Activated T-cell treated with anti-CD3 and anti-CD28 coated beads, Interleukin-2, amount 50 U/mL, for 24 hours (primary cell): ENCODE measurements around the gene SSBP2.
A peak's percentile ranks its signal among the peaks of the same experiment; 100 is the strongest.

Experiments
- DNase-seq: peaks from one replicate; pipeline ENCODE4 v3.0.0-alpha.2; 2020
- H3K27ac Mint-ChIP-seq: 2 replicates; pipeline ENCODE4 v1.8.0; 2020; ENCODE audit warnings: mild to moderate bottlenecking, mixed read lengths
- H3K27me3 Mint-ChIP-seq: 2 replicates; pipeline ENCODE4 v1.8.0; 2020; ENCODE audit warnings: mixed read lengths
- H3K36me3 Mint-ChIP-seq: 2 replicates; pipeline ENCODE4 v1.8.0; 2020; ENCODE audit warnings: low read depth, mixed read lengths
- H3K4me1 Mint-ChIP-seq: 2 replicates; pipeline ENCODE4 v1.8.0; 2020; ENCODE audit warnings: low read depth, mixed read lengths
- H3K4me3 Mint-ChIP-seq: 2 replicates; pipeline ENCODE4 v1.8.0; 2020; ENCODE audit warnings: mild to moderate bottlenecking, moderate library complexity, mixed read lengths
- H3K9me3 Mint-ChIP-seq: 2 replicates; pipeline ENCODE4 v1.8.0; 2020; ENCODE audit warnings: mixed read lengths

Gene SSBP2

GRCh38 chr5:81759632-81760005 lies 8.7 kb upstream of the SSBP2 start:
- no peak overlapping the region for H3K27ac Mint-ChIP-seq

GRCh38 chr5:81757404-81757803 lies 6.5 kb upstream of the SSBP2 start:
- Mint-ChIP-seq H3K36me3 (no peaks in the 10 kb centered on the region), H3K9me3 (no peaks in the 10 kb centered on the region), H3K27me3 (no peaks in the 10 kb centered on the region), H3K4me3 (no peak overlapping the region), H3K27ac (no peak overlapping the region), H3K4me1 (peaks cover 17% of the 10 kb centered on the region)
- DNase-seq = no peak

More at GRCh38 chr5:81759632-81760005, 8.7 kb upstream of the SSBP2 start:
- DNase-seq = no peak
- Mint-ChIP-seq H3K9me3 (no peaks in the 10 kb centered on the region), H3K4me3 (no peak overlapping the region), H3K4me1 (peaks cover 17% of the 10 kb centered on the region), H3K27me3 (no peaks in the 10 kb centered on the region), H3K36me3 (no peaks in the 10 kb centered on the region)

GRCh38 chr5:81756016-81756415 lies 5.1 kb upstream of the SSBP2 start:
- no peak for DNase-seq
- no peaks in the 10 kb centered on the region for H3K9me3 Mint-ChIP-seq
- no peak overlapping the region for H3K27ac Mint-ChIP-seq
- H3K4me3 Mint-ChIP-seq = no peak overlapping the region
- H3K36me3 Mint-ChIP-seq = no peaks in the 10 kb centered on the region
- H3K4me1 Mint-ChIP-seq = peaks cover 16% of the 10 kb centered on the region
- H3K27me3 Mint-ChIP-seq = no peaks in the 10 kb centered on the region

- Mint-ChIP-seq H3K4me3 (no peak overlapping the region), H3K27ac (no peak overlapping the region), H3K4me1 (peaks cover 10% of the 10 kb centered on the region), H3K27me3 (no peaks in the 10 kb centered on the region), H3K36me3 (peaks cover 3% of the 10 kb centered on the region), H3K9me3 (no peaks in the 10 kb centered on the region)
- no peak for DNase-seq
Observed at GRCh38 chr5:81755320-81755719, 4.4 kb upstream of the SSBP2 start.

GRCh38 chr5:81754621-81755020 lies 3.7 kb upstream of the SSBP2 start:
- H3K4me1 Mint-ChIP-seq = peaks cover 9% of the 10 kb centered on the region
- no peak overlapping the region for H3K4me3 Mint-ChIP-seq
- peaks cover 3% of the 10 kb centered on the region for H3K36me3 Mint-ChIP-seq
- H3K9me3 Mint-ChIP-seq = no peaks in the 10 kb centered on the region
- no peaks in the 10 kb centered on the region for H3K27me3 Mint-ChIP-seq
- no peak overlapping the region for H3K27ac Mint-ChIP-seq
- no peak for DNase-seq

- Mint-ChIP-seq H3K4me3 (no peak overlapping the region), H3K36me3 (peaks cover 3% of the 10 kb centered on the region), H3K4me1 (peaks cover 16% of the 10 kb centered on the region), H3K9me3 (no peaks in the 10 kb centered on the region), H3K27me3 (no peaks in the 10 kb centered on the region), H3K27ac (no peak overlapping the region)
- DNase-seq = no peak
Observed at GRCh38 chr5:81753429-81753828, 2.5 kb upstream of the SSBP2 start.

- peaks cover 22% of the 10 kb centered on the region for H3K4me1 Mint-ChIP-seq
- H3K27ac Mint-ChIP-seq = no peak overlapping the region
- DNase-seq = no peak
- H3K9me3 Mint-ChIP-seq = no peaks in the 10 kb centered on the region
- H3K27me3 Mint-ChIP-seq = no peaks in the 10 kb centered on the region
- H3K36me3 Mint-ChIP-seq = peaks cover 3% of the 10 kb centered on the region
- no peak overlapping the region for H3K4me3 Mint-ChIP-seq
Observed at GRCh38 chr5:81752644-81752963, 1.7 kb upstream of the SSBP2 start.

- Mint-ChIP-seq H3K4me3 (peak overlapping the region; percentile 87), H3K9me3 (no peaks in the 10 kb centered on the region), H3K4me1 (peaks cover 26% of the 10 kb centered on the region), H3K27ac (no peak overlapping the region), H3K27me3 (no peaks in the 10 kb centered on the region), H3K36me3 (peaks cover 3% of the 10 kb centered on the region)
- no peak for DNase-seq
Observed at GRCh38 chr5:81751836-81752643, 1.1 kb upstream of the SSBP2 start.

GRCh38 chr5:81750308-81751008 lies 439 bp downstream of the SSBP2 start:
- Mint-ChIP-seq H3K4me3 (peak overlapping the region; percentile 87), H3K27ac (peak overlapping the region; percentile 92), H3K9me3 (no peaks in the 10 kb centered on the region), H3K36me3 (peaks cover 3% of the 10 kb centered on the region), H3K27me3 (no peaks in the 10 kb centered on the region), H3K4me1 (peaks cover 35% of the 10 kb centered on the region)
- DNase-seq = no peak

- H3K4me3 Mint-ChIP-seq = peak overlapping the region; percentile 88
- H3K27ac Mint-ChIP-seq = peak overlapping the region; percentile 92
- H3K27me3 Mint-ChIP-seq = no peaks in the 10 kb centered on the region
- no peaks in the 10 kb centered on the region for H3K9me3 Mint-ChIP-seq
- DNase-seq = peak; percentile 73
- H3K36me3 Mint-ChIP-seq = peaks cover 3% of the 10 kb centered on the region
- peaks cover 35% of the 10 kb centered on the region for H3K4me1 Mint-ChIP-seq
Observed at GRCh38 chr5:81749561-81750307, 1.2 kb downstream of the SSBP2 start.

GRCh38 chr5:81749192-81749560 lies 1.7 kb downstream of the SSBP2 start:
- DNase-seq = no peak
- Mint-ChIP-seq H3K27me3 (no peaks in the 10 kb centered on the region), H3K36me3 (peaks cover 3% of the 10 kb centered on the region), H3K4me1 (peaks cover 37% of the 10 kb centered on the region), H3K27ac (peak overlapping the region; percentile 47), H3K4me3 (peak overlapping the region; percentile 88), H3K9me3 (no peaks in the 10 kb centered on the region)

GRCh38 chr5:81748556-81748955 lies 2.3 kb downstream of the SSBP2 start:
- no peaks in the 10 kb centered on the region for H3K9me3 Mint-ChIP-seq
- peaks cover 40% of the 10 kb centered on the region for H3K4me1 Mint-ChIP-seq
- no peaks in the 10 kb centered on the region for H3K27me3 Mint-ChIP-seq
- no peak overlapping the region for H3K27ac Mint-ChIP-seq
- peak overlapping the region; percentile 88 for H3K4me3 Mint-ChIP-seq
- H3K36me3 Mint-ChIP-seq = peaks cover 3% of the 10 kb centered on the region
- no peak for DNase-seq

- peaks cover 41% of the 10 kb centered on the region for H3K4me1 Mint-ChIP-seq
- DNase-seq = no peak
- H3K27me3 Mint-ChIP-seq = no peaks in the 10 kb centered on the region
- H3K27ac Mint-ChIP-seq = no peak overlapping the region
- peaks cover 3% of the 10 kb centered on the region for H3K36me3 Mint-ChIP-seq
- H3K9me3 Mint-ChIP-seq = no peaks in the 10 kb centered on the region
- H3K4me3 Mint-ChIP-seq = no peak overlapping the region
Observed at GRCh38 chr5:81747030-81747429, 3.9 kb downstream of the SSBP2 start.

- H3K27ac Mint-ChIP-seq = no peak overlapping the region
- no peak overlapping the region for H3K4me3 Mint-ChIP-seq
- H3K4me1 Mint-ChIP-seq = peaks cover 32% of the 10 kb centered on the region
- no peaks in the 10 kb centered on the region for H3K36me3 Mint-ChIP-seq
- H3K27me3 Mint-ChIP-seq = no peaks in the 10 kb centered on the region
- no peak for DNase-seq
- no peaks in the 10 kb centered on the region for H3K9me3 Mint-ChIP-seq
Observed at GRCh38 chr5:81740758-81741157, 10.1 kb downstream of the SSBP2 start.

- Mint-ChIP-seq H3K27ac (no peak overlapping the region), H3K4me3 (no peak overlapping the region), H3K9me3 (no peaks in the 10 kb centered on the region), H3K27me3 (no peaks in the 10 kb centered on the region), H3K4me1 (peaks cover 34% of the 10 kb centered on the region), H3K36me3 (peaks cover 2% of the 10 kb centered on the region)
- DNase-seq = no peak
Observed at GRCh38 chr5:81739291-81739690, 11.6 kb downstream of the SSBP2 start.
